WTC11 (cell line): ENCODE measurements around the gene CDK4. TPM values are rescaled to one million over a fixed set of nuclear protein-coding genes. Genes with fewer than 3 reads are reported as not detected.

Experiments
- ATAC-seq: fragments of 200-7000 bp; cut with Tn5 transposase; 2 replicates; pipeline ENCODE4 v1.10.0; 2021; ENCODE audit warnings: mild to moderate bottlenecking, moderate library complexity
- CTCF ChIA-PET: fragments of 300-600 bp; sonication (Branson Sonifier 250); formaldehyde crosslinking; loops from one replicate; lab custom pipeline; 2021; ENCODE audit warnings: antibody characterized with exemption; lab: Charles Lee
- POLR2A ChIA-PET: fragments of 350-600 bp; sonication (Branson Sonifier 250); formaldehyde crosslinking; loops from one replicate; lab custom pipeline; 2021; ENCODE audit warnings: antibody characterized with exemption; lab: Charles Lee
- DNase-seq: peaks from one replicate; pipeline ENCODE4 v3.0.0; 2021; ENCODE audit warnings: low spot score
- H3K27ac Mint-ChIP-seq: 2 replicates; pipeline ENCODE4 v1.8.0; 2021; ENCODE audit warnings: mixed read lengths
- H3K27me3 Mint-ChIP-seq: 2 replicates; pipeline ENCODE4 v1.8.0; 2021; ENCODE audit warnings: low read depth, mild to moderate bottlenecking, moderate library complexity, mixed read lengths
- H3K36me3 Mint-ChIP-seq: 2 replicates; pipeline ENCODE4 v1.8.0; 2021; ENCODE audit warnings: mixed read lengths
- H3K4me1 Mint-ChIP-seq: 2 replicates; pipeline ENCODE4 v1.8.0; 2022; ENCODE audit warnings: mixed read lengths
- H3K4me3 Mint-ChIP-seq: 2 replicates; pipeline ENCODE4 v1.8.0; 2021; ENCODE audit warnings: mild to moderate bottlenecking, moderate library complexity, mixed read lengths
- H3K9me3 Mint-ChIP-seq: 2 replicates; pipeline ENCODE4 v1.8.0; 2021; ENCODE audit warnings: mixed read lengths
- ATF1 ChIP-seq: sonication (generic); formaldehyde crosslinking; IDR thresholded peaks from 2 replicates; pipeline ENCODE4 v1.8.1; 2023; ENCODE audit warnings: mild to moderate bottlenecking, moderate library complexity, missing genetic modification reagents
- CREB1 ChIP-seq: sonication (generic); formaldehyde crosslinking; IDR thresholded peaks from 2 replicates; pipeline ENCODE4 v1.8.0; 2023; ENCODE audit warnings: mild to moderate bottlenecking, missing genetic modification reagents
- ELF4 ChIP-seq: sonication (generic); formaldehyde crosslinking; IDR thresholded peaks from 2 replicates; pipeline ENCODE4 v1.8.1; 2022; ENCODE audit warnings: low read depth, mild to moderate bottlenecking, moderate library complexity, missing genetic modification reagents
- ESRRA ChIP-seq: sonication (generic); formaldehyde crosslinking; IDR thresholded peaks from 2 replicates; pipeline ENCODE4 v1.8.1; 2022; ENCODE audit warnings: mild to moderate bottlenecking, missing genetic modification reagents, borderline replicate concordance
- ETV6 ChIP-seq: sonication (generic); formaldehyde crosslinking; IDR thresholded peaks from 2 replicates; pipeline ENCODE4 v1.8.1; 2022; ENCODE audit warnings: mild to moderate bottlenecking, missing genetic modification reagents
- FOXK1 ChIP-seq: sonication (generic); formaldehyde crosslinking; IDR thresholded peaks from 2 replicates; pipeline ENCODE4 v1.8.0; 2022; ENCODE audit warnings: mild to moderate bottlenecking, moderate library complexity, missing genetic modification reagents
- NFATC4 ChIP-seq: fragments of 250-450 bp; sonication (Bioruptor Pico); IDR thresholded peaks from 2 replicates; pipeline ENCODE4 v1.9.0; 2021; ENCODE audit warnings: mild to moderate bottlenecking
- TEAD1 ChIP-seq: sonication (generic); formaldehyde crosslinking; IDR thresholded peaks from 2 replicates; pipeline ENCODE4 v1.8.0; 2022; ENCODE audit warnings: mild to moderate bottlenecking, missing genetic modification reagents
- TP53 ChIP-seq: sonication (generic); formaldehyde crosslinking; IDR thresholded peaks from 2 replicates; pipeline ENCODE4 v1.8.1; 2023; ENCODE audit warnings: mild to moderate bottlenecking, missing genetic modification reagents
- ZNF138 ChIP-seq: sonication (generic); formaldehyde crosslinking; conservative IDR thresholded peaks from 2 replicates; pipeline ENCODE4 v1.8.1; 2022; ENCODE audit warnings: mild to moderate bottlenecking, moderate library complexity, missing genetic modification reagents
- ZNF317 ChIP-seq: sonication (generic); formaldehyde crosslinking; IDR thresholded peaks from 2 replicates; pipeline ENCODE4 v1.8.1; 2023; ENCODE audit warnings: low read depth, mild to moderate bottlenecking, moderate library complexity, missing genetic modification reagents, borderline replicate concordance
- ZNF396 ChIP-seq: fragments of 250-450 bp; sonication (Bioruptor Pico); IDR thresholded peaks from 2 replicates; pipeline ENCODE4 v1.8.0; 2021; ENCODE audit warnings: mild to moderate bottlenecking, moderate library complexity, borderline replicate concordance
- ZNF671 ChIP-seq: fragments of 250-450 bp; sonication (Bioruptor Pico); IDR thresholded peaks from 2 replicates; pipeline ENCODE4 v1.8.0; 2021; ENCODE audit warnings: mild to moderate bottlenecking
- total RNA-seq: library from RNA; stranded (reverse); gene quantifications from 3 replicates; pipeline ENCODE4 v1.2.3, GENCODE V29; 2021
- TF ChIP-seq, protein P1 (sequence below): sonication (generic); formaldehyde crosslinking; IDR thresholded peaks from 2 replicates; pipeline ENCODE4 v1.8.0; 2022; ENCODE audit warnings: missing genetic modification reagents
- TF ChIP-seq, protein P2 (sequence below): fragments of 200-600 bp; IDR thresholded peaks from 2 replicates; pipeline ENCODE4 v1.8.0; 2022; ENCODE audit warnings: antibody characterized with exemption
- TF ChIP-seq, protein P3 (sequence below): fragments of 250-450 bp; sonication (Bioruptor Pico); IDR thresholded peaks from 2 replicates; pipeline ENCODE4 v1.9.0; 2021; ENCODE audit warnings: mild to moderate bottlenecking
- TF ChIP-seq, protein P4 (sequence below): sonication (generic); formaldehyde crosslinking; IDR thresholded peaks from 2 replicates; pipeline ENCODE4 v1.8.0; 2022; ENCODE audit warnings: mild to moderate bottlenecking, missing genetic modification reagents
- TF ChIP-seq, protein P5 (sequence below): sonication (generic); formaldehyde crosslinking; IDR thresholded peaks from 2 replicates; pipeline ENCODE4 v1.8.1; 2023; ENCODE audit warnings: mild to moderate bottlenecking, missing genetic modification reagents, borderline replicate concordance
- TF ChIP-seq, protein P6 (sequence below): sonication (generic); formaldehyde crosslinking; IDR thresholded peaks from 2 replicates; pipeline ENCODE4 v1.8.0; 2023; ENCODE audit warnings: missing genetic modification reagents, mild to moderate bottlenecking, borderline replicate concordance

The CDK4 gene
- total RNA-seq, 1 experiment from 2014 or later, result 152 TPM

DNA sequence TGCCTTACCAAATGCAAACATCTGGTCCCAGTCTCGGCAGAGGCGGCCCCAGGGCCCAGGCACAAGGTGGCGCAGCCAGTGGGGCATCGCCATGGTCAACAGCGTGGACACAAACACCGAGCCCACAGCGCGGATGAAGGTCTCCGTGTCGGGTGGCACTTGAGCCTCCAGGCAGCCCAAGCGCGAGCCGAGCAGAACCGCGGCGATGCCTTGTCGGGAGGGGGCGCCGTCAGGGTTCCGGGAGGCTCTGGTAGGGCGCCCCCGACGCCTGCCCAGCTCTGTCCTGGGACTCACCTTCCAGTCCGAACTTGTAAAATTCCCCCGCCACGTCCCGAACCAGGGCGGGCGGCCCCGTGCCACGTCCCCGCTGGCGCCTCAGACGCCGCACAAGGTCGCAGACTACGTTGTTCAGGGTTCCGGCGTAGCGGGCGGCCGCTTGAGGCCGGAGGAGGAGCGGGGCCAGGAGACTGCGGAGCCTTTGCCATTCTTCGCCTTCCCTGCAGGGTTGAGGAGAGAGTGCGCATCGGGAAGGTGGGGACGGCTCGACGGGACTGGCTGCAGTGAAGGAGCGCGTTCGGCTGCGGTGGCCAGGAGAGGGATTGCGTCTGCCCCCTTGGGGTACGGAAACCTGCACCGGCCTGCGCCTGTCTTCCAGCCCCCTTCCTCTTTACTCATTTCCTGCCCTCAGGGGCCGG, 13.0 kb upstream of the CDK4 start:
- peaks cover 82% of the 10 kb centered on the region for H3K27me3 Mint-ChIP-seq
- TF ChIP-seq CREB1, result no peak
- no peak for TF ChIP-seq ZNF317 (CRISPR knock-in tag)
- TF ChIP-seq, protein P1, sequence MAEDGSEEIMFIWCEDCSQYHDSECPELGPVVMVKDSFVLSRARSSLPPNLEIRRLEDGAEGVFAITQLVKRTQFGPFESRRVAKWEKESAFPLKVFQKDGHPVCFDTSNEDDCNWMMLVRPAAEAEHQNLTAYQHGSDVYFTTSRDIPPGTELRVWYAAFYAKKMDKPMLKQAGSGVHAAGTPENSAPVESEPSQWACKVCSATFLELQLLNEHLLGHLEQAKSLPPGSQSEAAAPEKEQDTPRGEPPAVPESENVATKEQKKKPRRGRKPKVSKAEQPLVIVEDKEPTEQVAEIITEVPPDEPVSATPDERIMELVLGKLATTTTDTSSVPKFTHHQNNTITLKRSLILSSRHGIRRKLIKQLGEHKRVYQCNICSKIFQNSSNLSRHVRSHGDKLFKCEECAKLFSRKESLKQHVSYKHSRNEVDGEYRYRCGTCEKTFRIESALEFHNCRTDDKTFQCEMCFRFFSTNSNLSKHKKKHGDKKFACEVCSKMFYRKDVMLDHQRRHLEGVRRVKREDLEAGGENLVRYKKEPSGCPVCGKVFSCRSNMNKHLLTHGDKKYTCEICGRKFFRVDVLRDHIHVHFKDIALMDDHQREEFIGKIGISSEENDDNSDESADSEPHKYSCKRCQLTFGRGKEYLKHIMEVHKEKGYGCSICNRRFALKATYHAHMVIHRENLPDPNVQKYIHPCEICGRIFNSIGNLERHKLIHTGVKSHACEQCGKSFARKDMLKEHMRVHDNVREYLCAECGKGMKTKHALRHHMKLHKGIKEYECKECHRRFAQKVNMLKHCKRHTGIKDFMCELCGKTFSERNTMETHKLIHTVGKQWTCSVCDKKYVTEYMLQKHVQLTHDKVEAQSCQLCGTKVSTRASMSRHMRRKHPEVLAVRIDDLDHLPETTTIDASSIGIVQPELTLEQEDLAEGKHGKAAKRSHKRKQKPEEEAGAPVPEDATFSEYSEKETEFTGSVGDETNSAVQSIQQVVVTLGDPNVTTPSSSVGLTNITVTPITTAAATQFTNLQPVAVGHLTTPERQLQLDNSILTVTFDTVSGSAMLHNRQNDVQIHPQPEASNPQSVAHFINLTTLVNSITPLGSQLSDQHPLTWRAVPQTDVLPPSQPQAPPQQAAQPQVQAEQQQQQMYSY (CRISPR knock-in tag), result no peak
- TF ChIP-seq, protein P2, sequence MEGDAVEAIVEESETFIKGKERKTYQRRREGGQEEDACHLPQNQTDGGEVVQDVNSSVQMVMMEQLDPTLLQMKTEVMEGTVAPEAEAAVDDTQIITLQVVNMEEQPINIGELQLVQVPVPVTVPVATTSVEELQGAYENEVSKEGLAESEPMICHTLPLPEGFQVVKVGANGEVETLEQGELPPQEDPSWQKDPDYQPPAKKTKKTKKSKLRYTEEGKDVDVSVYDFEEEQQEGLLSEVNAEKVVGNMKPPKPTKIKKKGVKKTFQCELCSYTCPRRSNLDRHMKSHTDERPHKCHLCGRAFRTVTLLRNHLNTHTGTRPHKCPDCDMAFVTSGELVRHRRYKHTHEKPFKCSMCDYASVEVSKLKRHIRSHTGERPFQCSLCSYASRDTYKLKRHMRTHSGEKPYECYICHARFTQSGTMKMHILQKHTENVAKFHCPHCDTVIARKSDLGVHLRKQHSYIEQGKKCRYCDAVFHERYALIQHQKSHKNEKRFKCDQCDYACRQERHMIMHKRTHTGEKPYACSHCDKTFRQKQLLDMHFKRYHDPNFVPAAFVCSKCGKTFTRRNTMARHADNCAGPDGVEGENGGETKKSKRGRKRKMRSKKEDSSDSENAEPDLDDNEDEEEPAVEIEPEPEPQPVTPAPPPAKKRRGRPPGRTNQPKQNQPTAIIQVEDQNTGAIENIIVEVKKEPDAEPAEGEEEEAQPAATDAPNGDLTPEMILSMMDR, result no peak
- TF ChIP-seq, protein P3, sequence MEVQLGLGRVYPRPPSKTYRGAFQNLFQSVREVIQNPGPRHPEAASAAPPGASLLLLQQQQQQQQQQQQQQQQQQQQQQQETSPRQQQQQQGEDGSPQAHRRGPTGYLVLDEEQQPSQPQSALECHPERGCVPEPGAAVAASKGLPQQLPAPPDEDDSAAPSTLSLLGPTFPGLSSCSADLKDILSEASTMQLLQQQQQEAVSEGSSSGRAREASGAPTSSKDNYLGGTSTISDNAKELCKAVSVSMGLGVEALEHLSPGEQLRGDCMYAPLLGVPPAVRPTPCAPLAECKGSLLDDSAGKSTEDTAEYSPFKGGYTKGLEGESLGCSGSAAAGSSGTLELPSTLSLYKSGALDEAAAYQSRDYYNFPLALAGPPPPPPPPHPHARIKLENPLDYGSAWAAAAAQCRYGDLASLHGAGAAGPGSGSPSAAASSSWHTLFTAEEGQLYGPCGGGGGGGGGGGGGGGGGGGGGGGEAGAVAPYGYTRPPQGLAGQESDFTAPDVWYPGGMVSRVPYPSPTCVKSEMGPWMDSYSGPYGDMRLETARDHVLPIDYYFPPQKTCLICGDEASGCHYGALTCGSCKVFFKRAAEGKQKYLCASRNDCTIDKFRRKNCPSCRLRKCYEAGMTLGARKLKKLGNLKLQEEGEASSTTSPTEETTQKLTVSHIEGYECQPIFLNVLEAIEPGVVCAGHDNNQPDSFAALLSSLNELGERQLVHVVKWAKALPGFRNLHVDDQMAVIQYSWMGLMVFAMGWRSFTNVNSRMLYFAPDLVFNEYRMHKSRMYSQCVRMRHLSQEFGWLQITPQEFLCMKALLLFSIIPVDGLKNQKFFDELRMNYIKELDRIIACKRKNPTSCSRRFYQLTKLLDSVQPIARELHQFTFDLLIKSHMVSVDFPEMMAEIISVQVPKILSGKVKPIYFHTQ (CRISPR knock-in tag), result no peak
- no peak for TF ChIP-seq ZNF138 (CRISPR knock-in tag)
- TF ChIP-seq ZNF396 (CRISPR knock-in tag), result no peak
- TF ChIP-seq TP53 (CRISPR knock-in tag), result no peak; the same call in 1 of the 2 replicates
- no peak for TF ChIP-seq ESRRA (CRISPR knock-in tag)
- TF ChIP-seq, protein P4, sequence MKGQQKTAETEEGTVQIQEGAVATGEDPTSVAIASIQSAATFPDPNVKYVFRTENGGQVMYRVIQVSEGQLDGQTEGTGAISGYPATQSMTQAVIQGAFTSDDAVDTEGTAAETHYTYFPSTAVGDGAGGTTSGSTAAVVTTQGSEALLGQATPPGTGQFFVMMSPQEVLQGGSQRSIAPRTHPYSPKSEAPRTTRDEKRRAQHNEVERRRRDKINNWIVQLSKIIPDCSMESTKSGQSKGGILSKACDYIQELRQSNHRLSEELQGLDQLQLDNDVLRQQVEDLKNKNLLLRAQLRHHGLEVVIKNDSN (CRISPR knock-in tag), result no peak; the same call in 1 of the 2 replicates
- no peak for TF ChIP-seq NFATC4 (CRISPR knock-in tag)
- TF ChIP-seq ETV6 (CRISPR knock-in tag), result no peak; the same call in 1 of the 2 replicates
- TF ChIP-seq, protein P5, sequence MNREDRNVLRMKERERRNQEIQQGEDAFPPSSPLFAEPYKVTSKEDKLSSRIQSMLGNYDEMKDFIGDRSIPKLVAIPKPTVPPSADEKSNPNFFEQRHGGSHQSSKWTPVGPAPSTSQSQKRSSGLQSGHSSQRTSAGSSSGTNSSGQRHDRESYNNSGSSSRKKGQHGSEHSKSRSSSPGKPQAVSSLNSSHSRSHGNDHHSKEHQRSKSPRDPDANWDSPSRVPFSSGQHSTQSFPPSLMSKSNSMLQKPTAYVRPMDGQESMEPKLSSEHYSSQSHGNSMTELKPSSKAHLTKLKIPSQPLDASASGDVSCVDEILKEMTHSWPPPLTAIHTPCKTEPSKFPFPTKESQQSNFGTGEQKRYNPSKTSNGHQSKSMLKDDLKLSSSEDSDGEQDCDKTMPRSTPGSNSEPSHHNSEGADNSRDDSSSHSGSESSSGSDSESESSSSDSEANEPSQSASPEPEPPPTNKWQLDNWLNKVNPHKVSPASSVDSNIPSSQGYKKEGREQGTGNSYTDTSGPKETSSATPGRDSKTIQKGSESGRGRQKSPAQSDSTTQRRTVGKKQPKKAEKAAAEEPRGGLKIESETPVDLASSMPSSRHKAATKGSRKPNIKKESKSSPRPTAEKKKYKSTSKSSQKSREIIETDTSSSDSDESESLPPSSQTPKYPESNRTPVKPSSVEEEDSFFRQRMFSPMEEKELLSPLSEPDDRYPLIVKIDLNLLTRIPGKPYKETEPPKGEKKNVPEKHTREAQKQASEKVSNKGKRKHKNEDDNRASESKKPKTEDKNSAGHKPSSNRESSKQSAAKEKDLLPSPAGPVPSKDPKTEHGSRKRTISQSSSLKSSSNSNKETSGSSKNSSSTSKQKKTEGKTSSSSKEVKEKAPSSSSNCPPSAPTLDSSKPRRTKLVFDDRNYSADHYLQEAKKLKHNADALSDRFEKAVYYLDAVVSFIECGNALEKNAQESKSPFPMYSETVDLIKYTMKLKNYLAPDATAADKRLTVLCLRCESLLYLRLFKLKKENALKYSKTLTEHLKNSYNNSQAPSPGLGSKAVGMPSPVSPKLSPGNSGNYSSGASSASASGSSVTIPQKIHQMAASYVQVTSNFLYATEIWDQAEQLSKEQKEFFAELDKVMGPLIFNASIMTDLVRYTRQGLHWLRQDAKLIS (CRISPR knock-in tag), result no peak
- TF ChIP-seq TEAD1 (CRISPR knock-in tag), result no peak
- TF ChIP-seq ELF4 (CRISPR knock-in tag), result no peak
- no peak for TF ChIP-seq FOXK1 (CRISPR knock-in tag)
- TF ChIP-seq ZNF671 (CRISPR knock-in tag), result no peak
- TF ChIP-seq, protein P6, sequence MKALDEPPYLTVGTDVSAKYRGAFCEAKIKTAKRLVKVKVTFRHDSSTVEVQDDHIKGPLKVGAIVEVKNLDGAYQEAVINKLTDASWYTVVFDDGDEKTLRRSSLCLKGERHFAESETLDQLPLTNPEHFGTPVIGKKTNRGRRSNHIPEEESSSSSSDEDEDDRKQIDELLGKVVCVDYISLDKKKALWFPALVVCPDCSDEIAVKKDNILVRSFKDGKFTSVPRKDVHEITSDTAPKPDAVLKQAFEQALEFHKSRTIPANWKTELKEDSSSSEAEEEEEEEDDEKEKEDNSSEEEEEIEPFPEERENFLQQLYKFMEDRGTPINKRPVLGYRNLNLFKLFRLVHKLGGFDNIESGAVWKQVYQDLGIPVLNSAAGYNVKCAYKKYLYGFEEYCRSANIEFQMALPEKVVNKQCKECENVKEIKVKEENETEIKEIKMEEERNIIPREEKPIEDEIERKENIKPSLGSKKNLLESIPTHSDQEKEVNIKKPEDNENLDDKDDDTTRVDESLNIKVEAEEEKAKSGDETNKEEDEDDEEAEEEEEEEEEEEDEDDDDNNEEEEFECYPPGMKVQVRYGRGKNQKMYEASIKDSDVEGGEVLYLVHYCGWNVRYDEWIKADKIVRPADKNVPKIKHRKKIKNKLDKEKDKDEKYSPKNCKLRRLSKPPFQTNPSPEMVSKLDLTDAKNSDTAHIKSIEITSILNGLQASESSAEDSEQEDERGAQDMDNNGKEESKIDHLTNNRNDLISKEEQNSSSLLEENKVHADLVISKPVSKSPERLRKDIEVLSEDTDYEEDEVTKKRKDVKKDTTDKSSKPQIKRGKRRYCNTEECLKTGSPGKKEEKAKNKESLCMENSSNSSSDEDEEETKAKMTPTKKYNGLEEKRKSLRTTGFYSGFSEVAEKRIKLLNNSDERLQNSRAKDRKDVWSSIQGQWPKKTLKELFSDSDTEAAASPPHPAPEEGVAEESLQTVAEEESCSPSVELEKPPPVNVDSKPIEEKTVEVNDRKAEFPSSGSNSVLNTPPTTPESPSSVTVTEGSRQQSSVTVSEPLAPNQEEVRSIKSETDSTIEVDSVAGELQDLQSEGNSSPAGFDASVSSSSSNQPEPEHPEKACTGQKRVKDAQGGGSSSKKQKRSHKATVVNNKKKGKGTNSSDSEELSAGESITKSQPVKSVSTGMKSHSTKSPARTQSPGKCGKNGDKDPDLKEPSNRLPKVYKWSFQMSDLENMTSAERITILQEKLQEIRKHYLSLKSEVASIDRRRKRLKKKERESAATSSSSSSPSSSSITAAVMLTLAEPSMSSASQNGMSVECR (CRISPR knock-in tag), result no peak
- TF ChIP-seq ATF1 (CRISPR knock-in tag), result no peak

More for the DNA sequence above, 13.0 kb upstream of the CDK4 start:
- H3K9me3 Mint-ChIP-seq, result no peaks in the 10 kb centered on the region
- H3K36me3 Mint-ChIP-seq, result peaks cover 18% of the 10 kb centered on the region
- ATAC-seq (peak; percentile 69), DNase-seq (peak; percentile 71)
- POLR2A ChIA-PET, result interaction anchor here (1.2 to 1.3 kb wide), 2 partner anchors 8 to 80 kb away, joined by 6 to 7 read pairs; no protein-coding TSS in a partner anchor
- H3K4me1 Mint-ChIP-seq, result peaks cover 33% of the 10 kb centered on the region
- no peak overlapping the region for H3K27ac Mint-ChIP-seq
- peak overlapping the region; percentile 74 for H3K4me3 Mint-ChIP-seq
- CTCF ChIA-PET, result interaction anchor here (1.2 to 5.3 kb wide), 6 partner anchors 9 to 132 kb away, joined by 4 to 80 read pairs (median 6); partner anchors contain the start of genes B4GALNT1 and TSFM
